Activated naive CD4-positive, alpha-beta T cell treated with anti-CD3 and anti-CD28 coated beads, Interleukin-2, amount 10 ng/mL, durations not matched to agents 7 days and 5 days (primary cell): ENCODE measurements around the gene PCGF3.

Experiments
- CTCF ChIA-PET: fragments of 350-600 bp; sonication (Branson Sonifier 250); formaldehyde crosslinking; loops from one replicate; lab custom pipeline; 2021; ENCODE audit warnings: antibody characterized with exemption; lab: Charles Lee
- DNase-seq: peaks from one replicate; pipeline ENCODE4 v3.0.0-alpha.2; 2020
- H3K27ac Mint-ChIP-seq: one replicate; pipeline ENCODE4 v1.8.0; 2021; ENCODE audit warnings: mild to moderate bottlenecking, moderate library complexity, mixed read lengths
- H3K27me3 Mint-ChIP-seq: one replicate; pipeline ENCODE4 v1.8.0; 2021; ENCODE audit warnings: mild to moderate bottlenecking, mixed read lengths
- H3K36me3 Mint-ChIP-seq: one replicate; pipeline ENCODE4 v1.8.0; 2021; ENCODE audit warnings: mixed read lengths
- H3K4me1 Mint-ChIP-seq: one replicate; pipeline ENCODE4 v1.8.0; 2021; ENCODE audit warnings: mixed read lengths
- H3K4me3 Mint-ChIP-seq: one replicate; pipeline ENCODE4 v1.8.0; 2021; ENCODE audit warnings: mild to moderate bottlenecking, moderate library complexity, mixed read lengths
- H3K9me3 Mint-ChIP-seq: one replicate; pipeline ENCODE4 v1.8.0; 2021; ENCODE audit warnings: mixed read lengths

Gene PCGF3

GRCh38 chr4:710916-711315 is 5.3 kb downstream of the PCGF3 start:
- DNase-seq, result no peak
- Mint-ChIP-seq H3K9me3 (no peaks in the 10 kb centered on the region), H3K36me3 (peaks cover 19% of the 10 kb centered on the region), H3K27ac (no peak overlapping the region), H3K4me3 (no peak overlapping the region), H3K4me1 (peaks cover 11% of the 10 kb centered on the region), H3K27me3 (no peaks in the 10 kb centered on the region)
- CTCF ChIA-PET, result interaction anchor here (0.6 kb wide), 1 partner anchor 31 kb away, joined by 3 read pairs; no protein-coding TSS in a partner anchor

- no peak overlapping the region for H3K4me3 Mint-ChIP-seq
- H3K36me3 Mint-ChIP-seq, result peaks cover 19% of the 10 kb centered on the region
- no peak overlapping the region for H3K27ac Mint-ChIP-seq
- CTCF ChIA-PET, result no interaction called here
- no peak for DNase-seq
- H3K27me3 Mint-ChIP-seq, result no peaks in the 10 kb centered on the region
- peaks cover 11% of the 10 kb centered on the region for H3K4me1 Mint-ChIP-seq
- H3K9me3 Mint-ChIP-seq, result no peaks in the 10 kb centered on the region
These were observed 6.5 kb downstream of the PCGF3 start for GRCh38 chr4:712093-712492.

- H3K9me3 Mint-ChIP-seq, result no peaks in the 10 kb centered on the region
- CTCF ChIA-PET, result interaction anchor here (0.7 kb wide), 1 partner anchor 13 kb away, joined by 5 read pairs; no protein-coding TSS in a partner anchor
- H3K36me3 Mint-ChIP-seq, result peaks cover 19% of the 10 kb centered on the region
- H3K27me3 Mint-ChIP-seq, result no peaks in the 10 kb centered on the region
- no peak for DNase-seq
- H3K4me3 Mint-ChIP-seq, result no peak overlapping the region
- H3K4me1 Mint-ChIP-seq, result peaks cover 11% of the 10 kb centered on the region
- no peak overlapping the region for H3K27ac Mint-ChIP-seq
These were observed 7.4 kb downstream of the PCGF3 start for GRCh38 chr4:712916-713632.

- CTCF ChIA-PET, result no interaction called here
- H3K27me3 Mint-ChIP-seq, result no peaks in the 10 kb centered on the region
- DNase-seq, result no peak
- peaks cover 5% of the 10 kb centered on the region for H3K4me1 Mint-ChIP-seq
- H3K9me3 Mint-ChIP-seq, result no peaks in the 10 kb centered on the region
- H3K4me3 Mint-ChIP-seq, result no peak overlapping the region
- peaks cover 14% of the 10 kb centered on the region for H3K36me3 Mint-ChIP-seq
- H3K27ac Mint-ChIP-seq, result no peak overlapping the region
These were observed 8.5 kb downstream of the PCGF3 start for GRCh38 chr4:714087-714486.

- Mint-ChIP-seq H3K4me3 (no peak overlapping the region), H3K27me3 (no peaks in the 10 kb centered on the region), H3K27ac (no peak overlapping the region), H3K36me3 (peaks cover 29% of the 10 kb centered on the region), H3K9me3 (peaks cover 9% of the 10 kb centered on the region), H3K4me1 (no peaks in the 10 kb centered on the region)
- CTCF ChIA-PET, result no interaction called here
- DNase-seq, result no peak
These were observed 12.1 kb downstream of the PCGF3 start for GRCh38 chr4:717601-718320.

GRCh38 chr4:718460-718859 is 12.8 kb downstream of the PCGF3 start:
- no peak overlapping the region for H3K27ac Mint-ChIP-seq
- CTCF ChIA-PET, result no interaction called here
- no peak overlapping the region for H3K4me3 Mint-ChIP-seq
- no peaks in the 10 kb centered on the region for H3K27me3 Mint-ChIP-seq
- H3K36me3 Mint-ChIP-seq, result peaks cover 36% of the 10 kb centered on the region
- DNase-seq, result no peak
- H3K4me1 Mint-ChIP-seq, result no peaks in the 10 kb centered on the region
- H3K9me3 Mint-ChIP-seq, result peaks cover 9% of the 10 kb centered on the region

- no peak overlapping the region for H3K27ac Mint-ChIP-seq
- H3K36me3 Mint-ChIP-seq, result peaks cover 35% of the 10 kb centered on the region
- H3K27me3 Mint-ChIP-seq, result no peaks in the 10 kb centered on the region
- CTCF ChIA-PET, result no interaction called here
- H3K4me3 Mint-ChIP-seq, result no peak overlapping the region
- peaks cover 9% of the 10 kb centered on the region for H3K9me3 Mint-ChIP-seq
- DNase-seq, result no peak
- H3K4me1 Mint-ChIP-seq, result no peaks in the 10 kb centered on the region
These were observed 14.7 kb downstream of the PCGF3 start for GRCh38 chr4:720111-720860.

GRCh38 chr4:721261-722168 is 15.9 kb downstream of the PCGF3 start:
- CTCF ChIA-PET, result no interaction called here
- H3K9me3 Mint-ChIP-seq, result peaks cover 9% of the 10 kb centered on the region
- no peak overlapping the region for H3K4me3 Mint-ChIP-seq
- no peaks in the 10 kb centered on the region for H3K4me1 Mint-ChIP-seq
- H3K36me3 Mint-ChIP-seq, result peaks cover 35% of the 10 kb centered on the region
- no peak for DNase-seq
- H3K27ac Mint-ChIP-seq, result no peak overlapping the region
- no peaks in the 10 kb centered on the region for H3K27me3 Mint-ChIP-seq

- Mint-ChIP-seq H3K27ac (no peak overlapping the region), H3K4me3 (no peak overlapping the region), H3K36me3 (peaks cover 37% of the 10 kb centered on the region), H3K4me1 (no peaks in the 10 kb centered on the region), H3K9me3 (peaks cover 9% of the 10 kb centered on the region), H3K27me3 (no peaks in the 10 kb centered on the region)
- CTCF ChIA-PET, result no interaction called here
- no peak for DNase-seq
These were observed 16.6 kb downstream of the PCGF3 start for GRCh38 chr4:722169-722725.

- Mint-ChIP-seq H3K36me3 (peaks cover 37% of the 10 kb centered on the region), H3K9me3 (peaks cover 9% of the 10 kb centered on the region), H3K4me3 (no peak overlapping the region), H3K4me1 (no peaks in the 10 kb centered on the region), H3K27me3 (no peaks in the 10 kb centered on the region), H3K27ac (no peak overlapping the region)
- no peak for DNase-seq
- CTCF ChIA-PET, result no interaction called here
These were observed 17.3 kb downstream of the PCGF3 start for GRCh38 chr4:722851-723360.

- Mint-ChIP-seq H3K27ac (no peak overlapping the region), H3K4me3 (no peak overlapping the region), H3K36me3 (peaks cover 37% of the 10 kb centered on the region), H3K27me3 (no peaks in the 10 kb centered on the region), H3K9me3 (peaks cover 9% of the 10 kb centered on the region), H3K4me1 (no peaks in the 10 kb centered on the region)
- CTCF ChIA-PET, result no interaction called here
- no peak for DNase-seq
These were observed 18.3 kb downstream of the PCGF3 start for GRCh38 chr4:723751-724530.

GRCh38 chr4:725391-726234 is 20.0 kb downstream of the PCGF3 start:
- CTCF ChIA-PET, result no interaction called here
- peaks cover 4% of the 10 kb centered on the region for H3K9me3 Mint-ChIP-seq
- H3K36me3 Mint-ChIP-seq, result peaks cover 35% of the 10 kb centered on the region
- no peaks in the 10 kb centered on the region for H3K4me1 Mint-ChIP-seq
- no peak for DNase-seq
- H3K27me3 Mint-ChIP-seq, result no peaks in the 10 kb centered on the region
- no peak overlapping the region for H3K4me3 Mint-ChIP-seq
- H3K27ac Mint-ChIP-seq, result no peak overlapping the region
